WTC11 (cell line): ENCODE data around the gene NRG3. TPM values are rescaled to one million over a fixed set of nuclear protein-coding genes. Genes with fewer than 3 reads are reported as not detected.
A peak's percentile ranks its signal among the peaks of the same experiment; 100 is the strongest.

Source experiments
- ATAC-seq: fragments of 200-7000 bp; cut with Tn5 transposase; 2 replicates; pipeline ENCODE4 v1.10.0; 2021; ENCODE audit warnings: mild to moderate bottlenecking, moderate library complexity
- CTCF ChIA-PET: fragments of 300-600 bp; sonication (Branson Sonifier 250); formaldehyde crosslinking; loops from one replicate; lab custom pipeline; 2021; ENCODE audit warnings: antibody characterized with exemption; lab: Charles Lee
- POLR2A ChIA-PET: fragments of 350-600 bp; sonication (Branson Sonifier 250); formaldehyde crosslinking; loops from one replicate; lab custom pipeline; 2021; ENCODE audit warnings: antibody characterized with exemption; lab: Charles Lee
- DNase-seq: peaks from one replicate; pipeline ENCODE4 v3.0.0; 2021; ENCODE audit warnings: low spot score
- H3K27ac Mint-ChIP-seq: 2 replicates; pipeline ENCODE4 v1.8.0; 2021; ENCODE audit warnings: mixed read lengths
- H3K27me3 Mint-ChIP-seq: 2 replicates; pipeline ENCODE4 v1.8.0; 2021; ENCODE audit warnings: low read depth, mild to moderate bottlenecking, moderate library complexity, mixed read lengths
- H3K36me3 Mint-ChIP-seq: 2 replicates; pipeline ENCODE4 v1.8.0; 2021; ENCODE audit warnings: mixed read lengths
- H3K4me1 Mint-ChIP-seq: 2 replicates; pipeline ENCODE4 v1.8.0; 2022; ENCODE audit warnings: mixed read lengths
- H3K4me3 Mint-ChIP-seq: 2 replicates; pipeline ENCODE4 v1.8.0; 2021; ENCODE audit warnings: mild to moderate bottlenecking, moderate library complexity, mixed read lengths
- H3K9me3 Mint-ChIP-seq: 2 replicates; pipeline ENCODE4 v1.8.0; 2021; ENCODE audit warnings: mixed read lengths
- ATF3 ChIP-seq: sonication (generic); formaldehyde crosslinking; conservative IDR thresholded peaks from 2 replicates; pipeline ENCODE4 v1.8.1; 2022; ENCODE audit warnings: mild to moderate bottlenecking, missing genetic modification reagents
- CREB1 ChIP-seq: sonication (generic); formaldehyde crosslinking; IDR thresholded peaks from 2 replicates; pipeline ENCODE4 v1.8.0; 2023; ENCODE audit warnings: mild to moderate bottlenecking, missing genetic modification reagents
- CREM ChIP-seq: sonication (generic); formaldehyde crosslinking; IDR thresholded peaks from 2 replicates; pipeline ENCODE4 v1.8.1; 2022; ENCODE audit warnings: mild to moderate bottlenecking, missing genetic modification reagents, moderate library complexity
- E2F1 ChIP-seq: sonication (generic); formaldehyde crosslinking; IDR thresholded peaks from 2 replicates; pipeline ENCODE4 v1.8.0; 2022; ENCODE audit warnings: mild to moderate bottlenecking, missing genetic modification reagents
- E2F5 ChIP-seq: sonication (generic); formaldehyde crosslinking; IDR thresholded peaks from 2 replicates; pipeline ENCODE4 v1.8.1; 2022; ENCODE audit warnings: mild to moderate bottlenecking, moderate library complexity, missing genetic modification reagents
- IRF2 ChIP-seq: sonication (generic); formaldehyde crosslinking; IDR thresholded peaks from 2 replicates; pipeline ENCODE4 v1.8.0; 2022; ENCODE audit warnings: low read depth, missing genetic modification reagents, borderline replicate concordance
- MLX ChIP-seq: sonication (generic); formaldehyde crosslinking; IDR thresholded peaks from 2 replicates; pipeline ENCODE4 v1.8.1; 2023; ENCODE audit warnings: mild to moderate bottlenecking, missing genetic modification reagents, moderate library complexity
- MXD4 ChIP-seq: fragments of 250-450 bp; sonication (Bioruptor Pico); IDR thresholded peaks from 2 replicates; pipeline ENCODE4 v1.8.0; 2021; ENCODE audit warnings: mild to moderate bottlenecking, moderate library complexity, borderline replicate concordance
- NFYB ChIP-seq: sonication (generic); formaldehyde crosslinking; conservative IDR thresholded peaks from 2 replicates; pipeline ENCODE4 v1.8.0; 2022; ENCODE audit warnings: low read depth, missing genetic modification reagents
- NR2C2 ChIP-seq: sonication (generic); formaldehyde crosslinking; IDR thresholded peaks from 2 replicates; pipeline ENCODE4 v1.8.0; 2022; ENCODE audit warnings: mild to moderate bottlenecking, missing genetic modification reagents
- NR3C1 ChIP-seq: sonication (generic); formaldehyde crosslinking; conservative IDR thresholded peaks from 2 replicates; pipeline ENCODE4 v1.8.1; 2023; ENCODE audit warnings: low read depth, mild to moderate bottlenecking, missing genetic modification reagents
- PRRX2 ChIP-seq: fragments of 250-450 bp; sonication (Bioruptor Pico); IDR thresholded peaks from 2 replicates; pipeline ENCODE4 v1.8.0; 2021; ENCODE audit warnings: mild to moderate bottlenecking
- RORB ChIP-seq: fragments of 250-450 bp; sonication (Bioruptor Pico); IDR thresholded peaks from 2 replicates; pipeline ENCODE4 v1.9.0; 2021; ENCODE audit warnings: mild to moderate bottlenecking
- SP1 ChIP-seq: sonication (generic); formaldehyde crosslinking; conservative IDR thresholded peaks from 2 replicates; pipeline ENCODE4 v1.8.1; 2022; ENCODE audit warnings: missing genetic modification reagents
- TEAD4 ChIP-seq: sonication (generic); formaldehyde crosslinking; IDR thresholded peaks from 2 replicates; pipeline ENCODE4 v1.8.0; 2022; ENCODE audit warnings: mild to moderate bottlenecking, missing genetic modification reagents
- TP53 ChIP-seq: sonication (generic); formaldehyde crosslinking; IDR thresholded peaks from 2 replicates; pipeline ENCODE4 v1.8.1; 2023; ENCODE audit warnings: mild to moderate bottlenecking, missing genetic modification reagents
- ZBTB21 ChIP-seq: sonication (generic); formaldehyde crosslinking; IDR thresholded peaks from 2 replicates; pipeline ENCODE4 v1.8.1; 2023; ENCODE audit warnings: mild to moderate bottlenecking, missing genetic modification reagents, borderline replicate concordance
- ZNF121 ChIP-seq: sonication (generic); formaldehyde crosslinking; IDR thresholded peaks from 2 replicates; pipeline ENCODE4 v1.8.0; 2023; ENCODE audit warnings: missing genetic modification reagents
- ZNF232 ChIP-seq: sonication (generic); formaldehyde crosslinking; IDR thresholded peaks from 2 replicates; pipeline ENCODE4 v1.8.0; 2022; ENCODE audit warnings: mild to moderate bottlenecking, missing genetic modification reagents
- ZNF423 ChIP-seq: fragments of 250-450 bp; sonication (Bioruptor Pico); IDR thresholded peaks from 2 replicates; pipeline ENCODE4 v2.1.2; 2022; ENCODE audit warnings: mild to moderate bottlenecking, moderate library complexity
- ZNF512 ChIP-seq: sonication (generic); formaldehyde crosslinking; IDR thresholded peaks from 2 replicates; pipeline ENCODE4 v1.8.1; 2022; ENCODE audit warnings: missing genetic modification reagents, borderline replicate concordance
- ZNF671 ChIP-seq: fragments of 250-450 bp; sonication (Bioruptor Pico); IDR thresholded peaks from 2 replicates; pipeline ENCODE4 v1.8.0; 2021; ENCODE audit warnings: mild to moderate bottlenecking
- total RNA-seq: library from RNA; stranded (reverse); gene quantifications from 3 replicates; pipeline ENCODE4 v1.2.3, GENCODE V29; 2021
- TF ChIP-seq, protein P1 (sequence below): sonication (generic); formaldehyde crosslinking; IDR thresholded peaks from 2 replicates; pipeline ENCODE4 v1.8.0; 2023; ENCODE audit warnings: mild to moderate bottlenecking, missing genetic modification reagents
- TF ChIP-seq, protein P2 (sequence below): sonication (generic); formaldehyde crosslinking; IDR thresholded peaks from 2 replicates; pipeline ENCODE4 v1.8.0; 2023; ENCODE audit warnings: missing genetic modification reagents, mild to moderate bottlenecking, borderline replicate concordance
- TF ChIP-seq, protein P3 (sequence below): sonication (generic); formaldehyde crosslinking; IDR thresholded peaks from 2 replicates; pipeline ENCODE4 v1.8.0; 2022; ENCODE audit warnings: mild to moderate bottlenecking, missing genetic modification reagents

NRG3 gene
- total RNA-seq, 1 experiment from 2014 or later: 7.0 TPM

DNA sequence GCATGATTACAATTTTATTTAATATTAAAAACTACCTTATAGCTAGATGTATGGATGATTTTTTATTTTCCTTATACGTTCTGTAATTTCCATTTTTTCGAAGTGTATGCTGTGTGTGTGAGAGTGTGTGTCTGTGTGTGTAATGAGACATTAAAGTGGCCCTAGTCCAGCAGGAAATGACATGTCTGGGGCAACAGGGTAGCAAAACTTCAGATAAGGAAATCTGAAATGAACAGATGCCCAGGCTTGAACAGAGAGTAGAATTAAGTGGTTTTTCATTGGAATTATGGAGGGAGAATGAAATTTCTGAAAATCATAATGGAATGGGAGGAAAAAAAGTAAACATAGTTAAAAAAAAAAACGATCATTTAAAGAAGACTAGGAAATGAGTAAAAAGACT, 200.6 kb downstream of the NRG3 start:
- no peaks in the 10 kb centered on the region for H3K36me3 Mint-ChIP-seq
- no peak overlapping the region for H3K4me3 Mint-ChIP-seq
- no peaks in the 10 kb centered on the region for H3K27me3 Mint-ChIP-seq
- H3K4me1 Mint-ChIP-seq: 0 out of 2 replicates have a peak, but pooled peaks cover 3% of the 10 kb centered on the region
- H3K9me3 Mint-ChIP-seq: no peaks in the 10 kb centered on the region
- CTCF ChIA-PET: no interaction called here
- H3K27ac Mint-ChIP-seq: no peak overlapping the region
- no peak for DNase-seq
- no peak for ATAC-seq
- POLR2A ChIA-PET: no interaction called here
- TF ChIP-seq TEAD4 (CRISPR knock-in tag): no peak
- no peak for TF ChIP-seq ZBTB21 (CRISPR knock-in tag)
- no peak for TF ChIP-seq E2F5 (CRISPR knock-in tag)
- TF ChIP-seq ATF3 (CRISPR knock-in tag): no peak
- TF ChIP-seq NFYB (CRISPR knock-in tag): no peak
- no peak for TF ChIP-seq ZNF121 (CRISPR knock-in tag)
- TF ChIP-seq ZNF423 (CRISPR knock-in tag): no peak
- TF ChIP-seq, protein P1, sequence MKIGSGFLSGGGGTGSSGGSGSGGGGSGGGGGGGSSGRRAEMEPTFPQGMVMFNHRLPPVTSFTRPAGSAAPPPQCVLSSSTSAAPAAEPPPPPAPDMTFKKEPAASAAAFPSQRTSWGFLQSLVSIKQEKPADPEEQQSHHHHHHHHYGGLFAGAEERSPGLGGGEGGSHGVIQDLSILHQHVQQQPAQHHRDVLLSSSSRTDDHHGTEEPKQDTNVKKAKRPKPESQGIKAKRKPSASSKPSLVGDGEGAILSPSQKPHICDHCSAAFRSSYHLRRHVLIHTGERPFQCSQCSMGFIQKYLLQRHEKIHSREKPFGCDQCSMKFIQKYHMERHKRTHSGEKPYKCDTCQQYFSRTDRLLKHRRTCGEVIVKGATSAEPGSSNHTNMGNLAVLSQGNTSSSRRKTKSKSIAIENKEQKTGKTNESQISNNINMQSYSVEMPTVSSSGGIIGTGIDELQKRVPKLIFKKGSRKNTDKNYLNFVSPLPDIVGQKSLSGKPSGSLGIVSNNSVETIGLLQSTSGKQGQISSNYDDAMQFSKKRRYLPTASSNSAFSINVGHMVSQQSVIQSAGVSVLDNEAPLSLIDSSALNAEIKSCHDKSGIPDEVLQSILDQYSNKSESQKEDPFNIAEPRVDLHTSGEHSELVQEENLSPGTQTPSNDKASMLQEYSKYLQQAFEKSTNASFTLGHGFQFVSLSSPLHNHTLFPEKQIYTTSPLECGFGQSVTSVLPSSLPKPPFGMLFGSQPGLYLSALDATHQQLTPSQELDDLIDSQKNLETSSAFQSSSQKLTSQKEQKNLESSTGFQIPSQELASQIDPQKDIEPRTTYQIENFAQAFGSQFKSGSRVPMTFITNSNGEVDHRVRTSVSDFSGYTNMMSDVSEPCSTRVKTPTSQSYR (CRISPR knock-in tag): no peak
- TF ChIP-seq, protein P2, sequence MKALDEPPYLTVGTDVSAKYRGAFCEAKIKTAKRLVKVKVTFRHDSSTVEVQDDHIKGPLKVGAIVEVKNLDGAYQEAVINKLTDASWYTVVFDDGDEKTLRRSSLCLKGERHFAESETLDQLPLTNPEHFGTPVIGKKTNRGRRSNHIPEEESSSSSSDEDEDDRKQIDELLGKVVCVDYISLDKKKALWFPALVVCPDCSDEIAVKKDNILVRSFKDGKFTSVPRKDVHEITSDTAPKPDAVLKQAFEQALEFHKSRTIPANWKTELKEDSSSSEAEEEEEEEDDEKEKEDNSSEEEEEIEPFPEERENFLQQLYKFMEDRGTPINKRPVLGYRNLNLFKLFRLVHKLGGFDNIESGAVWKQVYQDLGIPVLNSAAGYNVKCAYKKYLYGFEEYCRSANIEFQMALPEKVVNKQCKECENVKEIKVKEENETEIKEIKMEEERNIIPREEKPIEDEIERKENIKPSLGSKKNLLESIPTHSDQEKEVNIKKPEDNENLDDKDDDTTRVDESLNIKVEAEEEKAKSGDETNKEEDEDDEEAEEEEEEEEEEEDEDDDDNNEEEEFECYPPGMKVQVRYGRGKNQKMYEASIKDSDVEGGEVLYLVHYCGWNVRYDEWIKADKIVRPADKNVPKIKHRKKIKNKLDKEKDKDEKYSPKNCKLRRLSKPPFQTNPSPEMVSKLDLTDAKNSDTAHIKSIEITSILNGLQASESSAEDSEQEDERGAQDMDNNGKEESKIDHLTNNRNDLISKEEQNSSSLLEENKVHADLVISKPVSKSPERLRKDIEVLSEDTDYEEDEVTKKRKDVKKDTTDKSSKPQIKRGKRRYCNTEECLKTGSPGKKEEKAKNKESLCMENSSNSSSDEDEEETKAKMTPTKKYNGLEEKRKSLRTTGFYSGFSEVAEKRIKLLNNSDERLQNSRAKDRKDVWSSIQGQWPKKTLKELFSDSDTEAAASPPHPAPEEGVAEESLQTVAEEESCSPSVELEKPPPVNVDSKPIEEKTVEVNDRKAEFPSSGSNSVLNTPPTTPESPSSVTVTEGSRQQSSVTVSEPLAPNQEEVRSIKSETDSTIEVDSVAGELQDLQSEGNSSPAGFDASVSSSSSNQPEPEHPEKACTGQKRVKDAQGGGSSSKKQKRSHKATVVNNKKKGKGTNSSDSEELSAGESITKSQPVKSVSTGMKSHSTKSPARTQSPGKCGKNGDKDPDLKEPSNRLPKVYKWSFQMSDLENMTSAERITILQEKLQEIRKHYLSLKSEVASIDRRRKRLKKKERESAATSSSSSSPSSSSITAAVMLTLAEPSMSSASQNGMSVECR (CRISPR knock-in tag): no peak

- ChIA-PET CTCF (interaction anchor here (0.6 to 1.3 kb wide), 6 partner anchors 16 to 1002 kb away, joined by 3 to 4 read pairs (median 3); no protein-coding TSS in a partner anchor), POLR2A (no interaction called here)
- no peak for DNase-seq
- no peak for ATAC-seq
- Mint-ChIP-seq H3K27ac (peak overlapping the region; percentile 28; the same call in 1 of the 2 replicates), H3K4me1 (no peaks in the 10 kb centered on the region), H3K36me3 (no peaks in the 10 kb centered on the region), H3K4me3 (no peak overlapping the region), H3K9me3 (no peaks in the 10 kb centered on the region), H3K27me3 (no peaks in the 10 kb centered on the region)
- TF ChIP-seq ZNF232 (no peak), ZNF512 (CRISPR knock-in tag) (no peak), NR3C1 (no peak), SP1 (CRISPR knock-in tag) (no peak), CREM (CRISPR knock-in tag) (no peak), ZBTB21 (CRISPR knock-in tag) (no peak), RORB (no peak), E2F1 (CRISPR knock-in tag) (no peak), IRF2 (CRISPR knock-in tag) (no peak), MLX (no peak), PRRX2 (CRISPR knock-in tag) (no peak), CREB1 (CRISPR knock-in tag) (no peak), ZNF671 (CRISPR knock-in tag) (no peak), NR2C2 (CRISPR knock-in tag) (no peak), TP53 (CRISPR knock-in tag) (no peak), MXD4 (CRISPR knock-in tag) (no peak)
- TF ChIP-seq, protein P3, sequence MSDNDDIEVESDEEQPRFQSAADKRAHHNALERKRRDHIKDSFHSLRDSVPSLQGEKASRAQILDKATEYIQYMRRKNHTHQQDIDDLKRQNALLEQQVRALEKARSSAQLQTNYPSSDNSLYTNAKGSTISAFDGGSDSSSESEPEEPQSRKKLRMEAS: no peak
Observed at GRCh38 chr10:82084496-82084895, 209.5 kb downstream of the NRG3 start.
